ENCODE results near the gene TAC4.

The TAC4 gene

GRCh38 chr17:49873926-49874325 lies 26.1 kb upstream of the TAC4 start:
- H3K4me3 ChIP-seq (ENCODE audit: low read depth, low read length), result no peak overlapping the region
- TF ChIP-seq, protein P1, sequence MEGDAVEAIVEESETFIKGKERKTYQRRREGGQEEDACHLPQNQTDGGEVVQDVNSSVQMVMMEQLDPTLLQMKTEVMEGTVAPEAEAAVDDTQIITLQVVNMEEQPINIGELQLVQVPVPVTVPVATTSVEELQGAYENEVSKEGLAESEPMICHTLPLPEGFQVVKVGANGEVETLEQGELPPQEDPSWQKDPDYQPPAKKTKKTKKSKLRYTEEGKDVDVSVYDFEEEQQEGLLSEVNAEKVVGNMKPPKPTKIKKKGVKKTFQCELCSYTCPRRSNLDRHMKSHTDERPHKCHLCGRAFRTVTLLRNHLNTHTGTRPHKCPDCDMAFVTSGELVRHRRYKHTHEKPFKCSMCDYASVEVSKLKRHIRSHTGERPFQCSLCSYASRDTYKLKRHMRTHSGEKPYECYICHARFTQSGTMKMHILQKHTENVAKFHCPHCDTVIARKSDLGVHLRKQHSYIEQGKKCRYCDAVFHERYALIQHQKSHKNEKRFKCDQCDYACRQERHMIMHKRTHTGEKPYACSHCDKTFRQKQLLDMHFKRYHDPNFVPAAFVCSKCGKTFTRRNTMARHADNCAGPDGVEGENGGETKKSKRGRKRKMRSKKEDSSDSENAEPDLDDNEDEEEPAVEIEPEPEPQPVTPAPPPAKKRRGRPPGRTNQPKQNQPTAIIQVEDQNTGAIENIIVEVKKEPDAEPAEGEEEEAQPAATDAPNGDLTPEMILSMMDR (IDR thresholded peaks at IDR 0.05; ENCODE audit: borderline replicate concordance, insufficient read depth, low read depth, low read length), result no peak

DNA sequence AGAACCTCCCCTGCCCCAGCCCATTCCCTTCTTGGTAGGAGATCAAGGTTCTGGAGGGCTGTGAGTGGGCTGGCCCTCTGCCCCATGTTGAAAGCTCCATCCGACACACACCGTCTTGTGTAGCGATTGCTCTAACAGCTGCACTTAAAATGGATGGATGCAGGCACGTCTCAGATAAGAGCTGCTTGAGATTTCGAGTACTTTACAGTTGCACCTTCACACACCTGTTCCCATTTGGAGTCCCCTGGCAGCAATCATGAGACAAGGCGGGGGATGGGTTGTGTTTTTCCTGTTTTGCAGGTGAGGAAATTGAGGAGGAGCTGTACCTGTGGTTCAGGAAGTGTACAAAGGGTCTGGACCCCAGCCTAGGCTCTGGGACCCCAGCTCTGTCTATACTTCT lies 25.6 kb upstream of the TAC4 start:
- no peak overlapping the region for H3K4me3 ChIP-seq (ENCODE audit: low read depth, low read length)
- TF ChIP-seq, protein P1 (IDR thresholded peaks at IDR 0.05; ENCODE audit: borderline replicate concordance, insufficient read depth, low read depth, low read length), result no peak

DNA sequence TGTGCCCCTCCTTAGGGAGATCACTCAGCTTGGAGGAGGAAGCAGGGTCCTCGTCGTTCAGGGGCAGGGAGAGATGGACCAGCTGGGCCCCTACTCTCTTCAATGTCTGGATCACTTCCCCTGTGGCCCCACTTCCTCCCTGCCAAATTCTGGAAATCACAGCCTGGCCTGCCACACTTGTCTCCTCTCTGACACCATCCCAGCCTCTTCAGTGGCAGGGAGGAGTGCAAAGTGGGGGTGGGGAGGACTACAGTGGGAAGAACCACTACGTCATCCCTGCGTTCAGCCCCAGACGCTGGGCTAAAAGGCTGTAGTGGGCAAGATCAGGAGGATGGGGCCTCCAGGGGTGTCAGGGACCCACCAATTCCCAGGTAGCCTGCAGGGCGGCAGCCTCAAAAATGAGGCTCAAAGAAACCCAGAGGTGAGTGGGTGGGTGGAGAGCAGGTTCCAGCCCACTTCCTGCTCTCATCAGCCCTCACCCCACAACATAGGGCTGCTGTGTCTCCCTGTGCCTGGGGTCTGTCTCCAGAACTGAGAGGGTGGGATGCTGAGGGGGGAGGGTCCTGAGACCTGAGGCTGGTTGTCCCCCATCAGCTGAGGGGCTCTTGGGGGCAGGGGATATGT lies 25.0 kb upstream of the TAC4 start:
- no peak overlapping the region for H3K4me3 ChIP-seq (ENCODE audit: low read depth, low read length)
- TF ChIP-seq, protein P1 (IDR thresholded peaks at IDR 0.05; ENCODE audit: borderline replicate concordance, insufficient read depth, low read depth, low read length), result no peak

GRCh38 chr17:49871211-49871610 lies 23.3 kb upstream of the TAC4 start:
- no peak overlapping the region for H3K4me3 ChIP-seq (ENCODE audit: low read depth, low read length)
- TF ChIP-seq, protein P1 (IDR thresholded peaks at IDR 0.05; ENCODE audit: borderline replicate concordance, insufficient read depth, low read depth, low read length), result no peak

- TF ChIP-seq, protein P1 (IDR thresholded peaks at IDR 0.05; ENCODE audit: borderline replicate concordance, insufficient read depth, low read depth, low read length), result no peak
- no peak overlapping the region for H3K4me3 ChIP-seq (ENCODE audit: low read depth, low read length)
Measured at GRCh38 chr17:49870298-49870697, 22.4 kb upstream of the TAC4 start.

DNA sequence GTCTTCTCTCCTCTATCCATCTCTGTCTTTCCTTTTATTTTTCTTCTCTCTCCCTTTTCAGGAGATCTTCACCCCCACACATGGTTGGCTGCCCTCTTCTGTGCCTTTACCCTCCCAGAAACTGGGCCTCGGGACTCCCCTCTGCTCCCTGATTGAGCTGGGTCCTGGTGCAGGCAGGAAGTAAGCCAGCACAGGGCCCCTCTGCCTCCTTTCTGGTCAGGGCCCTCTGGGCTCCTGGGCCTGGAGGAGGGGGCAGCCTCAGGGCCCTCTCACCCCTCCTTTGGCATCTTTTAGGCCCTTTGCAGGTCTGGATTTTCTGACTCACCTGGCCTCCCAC lies 21.1 kb upstream of the TAC4 start:
- TF ChIP-seq, protein P1 (IDR thresholded peaks at IDR 0.05; ENCODE audit: borderline replicate concordance, insufficient read depth, low read depth, low read length), result no peak
- H3K4me3 ChIP-seq (ENCODE audit: low read depth, low read length), result no peak overlapping the region

GRCh38 chr17:49866882-49867413 lies 19.1 kb upstream of the TAC4 start:
- H3K4me3 ChIP-seq (ENCODE audit: low read depth, low read length), result no peak overlapping the region
- TF ChIP-seq, protein P1 (IDR thresholded peaks at IDR 0.05; ENCODE audit: borderline replicate concordance, insufficient read depth, low read depth, low read length), result no peak
